PC-9 (cell line): ENCODE measurements around the gene NTF3. TPM values are rescaled to one million over a fixed set of nuclear protein-coding genes. Genes with fewer than 3 reads are reported as not detected.
A peak's percentile ranks its signal among the peaks of the same experiment; 100 is the strongest.

Source experiments
- BruUV-seq: library from RNA; stranded (reverse); fragments of 400-500 nt; replicated peaks from 2 replicates; lab custom pipeline; 2021; lab: Mats Ljungman, UMichigan
- CTCF ChIA-PET: fragments of 300-600 bp; sonication (Branson Sonifier 250); formaldehyde crosslinking; loops from one replicate; lab custom pipeline; 2022; ENCODE audit warnings: antibody characterized with exemption; lab: Charles Lee
- POLR2A ChIA-PET: fragments of 300-600 bp; sonication (Branson Sonifier 250); formaldehyde crosslinking; loops from one replicate; lab custom pipeline; 2022; ENCODE audit warnings: antibody characterized with exemption; ENCODE audit not compliant: unreplicated experiment; lab: Charles Lee
- DNase-seq, 2 experiments: peaks; one replicate each; pipeline versions ENCODE4 v3.0.0 to v3.0.0-alpha.2; 2015 to 2022; ENCODE audit warnings: mixed read lengths in 1 of 2
- H2AFZ ChIP-seq: fragments of 200-600 bp; sonication (generic); 2 replicates; pipeline ENCODE4 v1.8.1; 2017; ENCODE audit warnings: antibody characterized with exemption
- H3F3A ChIP-seq: fragments of 200-600 bp; sonication (generic); 2 replicates; pipeline ENCODE4 v1.8.1; 2017; ENCODE audit warnings: antibody characterized with exemption, mild to moderate bottlenecking, low read depth; ENCODE audit not compliant: insufficient read depth
- H3K27ac ChIP-seq: fragments of 200-600 bp; sonication (generic); 2 replicates; pipeline ENCODE4 v1.6.1; 2016; ENCODE audit warnings: mixed run types
- H3K27me3 ChIP-seq: fragments of 200-600 bp; sonication (generic); 2 replicates; pipeline ENCODE4 v1.6.1; 2016; ENCODE audit warnings: low read depth, mixed run types; ENCODE audit not compliant: insufficient read depth
- H3K36me3 ChIP-seq: fragments of 200-600 bp; sonication (generic); 2 replicates; pipeline ENCODE4 v1.6.1; 2016; ENCODE audit warnings: low read depth, mixed run types
- H3K4me1 ChIP-seq: fragments of 200-600 bp; sonication (generic); replicated peaks from 2 replicates; pipeline ENCODE4 v1.6.1; 2016; ENCODE audit warnings: mixed run types; ENCODE audit not compliant: insufficient read depth
- H3K4me2 ChIP-seq: fragments of 200-600 bp; sonication (generic); 2 replicates; pipeline ENCODE4 v1.6.1; 2017; ENCODE audit warnings: mixed run types
- H3K4me3 ChIP-seq: fragments of 200-600 bp; sonication (generic); 2 replicates; pipeline ENCODE4 v1.6.1; 2016; ENCODE audit warnings: mixed run types
- H3K79me2 ChIP-seq: fragments of 200-600 bp; sonication (generic); 2 replicates; pipeline ENCODE4 v1.6.1; 2017; ENCODE audit warnings: low read depth, mixed run types
- H3K9me2 ChIP-seq: fragments of 200-600 bp; sonication (generic); 2 replicates; pipeline ENCODE4 v1.8.1; 2017; ENCODE audit warnings: mild to moderate bottlenecking; ENCODE audit not compliant: insufficient read depth
- H3K9me3 ChIP-seq: fragments of 200-600 bp; sonication (generic); 2 replicates; pipeline ENCODE4 v1.8.1; 2016; ENCODE audit warnings: low read depth; ENCODE audit not compliant: insufficient read depth
- H4K20me1 ChIP-seq: fragments of 200-600 bp; sonication (generic); 2 replicates; pipeline ENCODE4 v1.8.1; 2017; ENCODE audit not compliant: insufficient read depth
- CTCF ChIP-seq: fragments of 200-600 bp; sonication (generic); conservative IDR thresholded peaks from 2 replicates; pipeline ENCODE4 v1.6.1; 2017; ENCODE audit warnings: mixed run types, antibody characterized with exemption, mild to moderate bottlenecking, moderate library complexity
- EZH2 ChIP-seq: fragments of 200-600 bp; sonication (generic); IDR thresholded peaks from 2 replicates; pipeline ENCODE4 v1.8.0; 2017; ENCODE audit warnings: antibody characterized with exemption, low read depth
- intact Hi-C: fragments of 100-400 bp; cut with micrococcal nuclease; formaldehyde crosslinking; loops from one replicate; pipeline ENCODE4 v1.10.0; 2022; ENCODE audit not compliant: unreplicated experiment
- total RNA-seq: library from RNA; stranded (reverse); gene quantifications from 2 replicates; pipeline ENCODE4 v1.2.3, GENCODE V29; 2021

The NTF3 gene
- total RNA-seq, 1 experiment from 2014 or later: not detected

GRCh38 chr12:5503774-5504173 lies 71.9 kb downstream of the NTF3 start:
- Histone ChIP-seq H3K9me2 (no peaks in the 10 kb centered on the region), H3F3A (no peaks in the 10 kb centered on the region), H3K27ac (no peak overlapping the region), H3K4me2 (no peak overlapping the region), H3K79me2 (no peaks in the 10 kb centered on the region), H3K9me3 (no peaks in the 10 kb centered on the region), H4K20me1 (no peaks in the 10 kb centered on the region), H2AFZ (no peak overlapping the region), H3K36me3 (no peaks in the 10 kb centered on the region), H3K4me3 (no peak overlapping the region), H3K27me3 (peaks cover 69% of the 10 kb centered on the region), H3K4me1 (no peaks in the 10 kb centered on the region)
- intact Hi-C loops: no loop called here
- no TSS peak for BruUV-seq
- peak in 1 of 2 experiments; percentile 20 for DNase-seq
- CTCF ChIA-PET: no interaction called here
- no peak for TF ChIP-seq EZH2
- TF ChIP-seq CTCF: no peak
- POLR2A ChIA-PET: no interaction called here

- TF ChIP-seq CTCF (no peak), EZH2 (no peak)
- no peaks in the 10 kb centered on the region for H4K20me1 ChIP-seq
- peaks cover 68% of the 10 kb centered on the region for H3K27me3 ChIP-seq
- no peaks in the 10 kb centered on the region for H3K36me3 ChIP-seq
- H3F3A ChIP-seq: no peaks in the 10 kb centered on the region
- BruUV-seq: no TSS peak
- no peaks in the 10 kb centered on the region for H3K9me2 ChIP-seq
- H3K79me2 ChIP-seq: no peaks in the 10 kb centered on the region
- intact Hi-C loops: no loop called here
- no peaks in the 10 kb centered on the region for H3K9me3 ChIP-seq
- ChIA-PET CTCF (no interaction called here), POLR2A (no interaction called here)
- no peak overlapping the region for H3K4me2 ChIP-seq
- no peak overlapping the region for H3K4me3 ChIP-seq
- DNase-seq: no peak
- no peaks in the 10 kb centered on the region for H3K4me1 ChIP-seq
- H2AFZ ChIP-seq: no peak overlapping the region
- no peak overlapping the region for H3K27ac ChIP-seq
Measured at GRCh38 chr12:5505116-5505515, 73.2 kb downstream of the NTF3 start.

- no peak overlapping the region for H3K4me3 ChIP-seq
- no peaks in the 10 kb centered on the region for H4K20me1 ChIP-seq
- H3F3A ChIP-seq: no peaks in the 10 kb centered on the region
- peaks cover 68% of the 10 kb centered on the region for H3K27me3 ChIP-seq
- H3K9me3 ChIP-seq: no peaks in the 10 kb centered on the region
- no peak overlapping the region for H3K4me2 ChIP-seq
- intact Hi-C loops: no loop called here
- no peak overlapping the region for H3K27ac ChIP-seq
- TF ChIP-seq CTCF (no peak), EZH2 (no peak)
- no peaks in the 10 kb centered on the region for H3K79me2 ChIP-seq
- no peaks in the 10 kb centered on the region for H3K36me3 ChIP-seq
- BruUV-seq: no TSS peak
- ChIA-PET POLR2A (no interaction called here), CTCF (interaction anchor here (0.6 kb wide), 1 partner anchor 1147 kb away, joined by 5 read pairs; no protein-coding TSS in a partner anchor)
- H2AFZ ChIP-seq: no peak overlapping the region
- no peak for DNase-seq
- H3K9me2 ChIP-seq: no peaks in the 10 kb centered on the region
- no peaks in the 10 kb centered on the region for H3K4me1 ChIP-seq
Measured at GRCh38 chr12:5505751-5506150, 73.8 kb downstream of the NTF3 start.
